Stimulated activated CD8-positive, alpha-beta memory T cell treated with anti-CD3 and anti-CD28 coated beads, Interleukin-12 subunit alpha, Interleukin-12 subunit beta, amount 100 ng/mL, for 24 hours (primary cell): Measurements from ENCODE around the gene MUC3A.
"Not testable (repeated sequence)": the region's sequence is repeated elsewhere in the genome, so short reads cannot be mapped to it uniquely, and the experiment has no call there.

Experiments
- DNase-seq: peaks from one replicate; pipeline ENCODE4 v3.0.0-alpha.2; 2020; ENCODE audit errors: extremely low read depth

Gene MUC3A, protein sequence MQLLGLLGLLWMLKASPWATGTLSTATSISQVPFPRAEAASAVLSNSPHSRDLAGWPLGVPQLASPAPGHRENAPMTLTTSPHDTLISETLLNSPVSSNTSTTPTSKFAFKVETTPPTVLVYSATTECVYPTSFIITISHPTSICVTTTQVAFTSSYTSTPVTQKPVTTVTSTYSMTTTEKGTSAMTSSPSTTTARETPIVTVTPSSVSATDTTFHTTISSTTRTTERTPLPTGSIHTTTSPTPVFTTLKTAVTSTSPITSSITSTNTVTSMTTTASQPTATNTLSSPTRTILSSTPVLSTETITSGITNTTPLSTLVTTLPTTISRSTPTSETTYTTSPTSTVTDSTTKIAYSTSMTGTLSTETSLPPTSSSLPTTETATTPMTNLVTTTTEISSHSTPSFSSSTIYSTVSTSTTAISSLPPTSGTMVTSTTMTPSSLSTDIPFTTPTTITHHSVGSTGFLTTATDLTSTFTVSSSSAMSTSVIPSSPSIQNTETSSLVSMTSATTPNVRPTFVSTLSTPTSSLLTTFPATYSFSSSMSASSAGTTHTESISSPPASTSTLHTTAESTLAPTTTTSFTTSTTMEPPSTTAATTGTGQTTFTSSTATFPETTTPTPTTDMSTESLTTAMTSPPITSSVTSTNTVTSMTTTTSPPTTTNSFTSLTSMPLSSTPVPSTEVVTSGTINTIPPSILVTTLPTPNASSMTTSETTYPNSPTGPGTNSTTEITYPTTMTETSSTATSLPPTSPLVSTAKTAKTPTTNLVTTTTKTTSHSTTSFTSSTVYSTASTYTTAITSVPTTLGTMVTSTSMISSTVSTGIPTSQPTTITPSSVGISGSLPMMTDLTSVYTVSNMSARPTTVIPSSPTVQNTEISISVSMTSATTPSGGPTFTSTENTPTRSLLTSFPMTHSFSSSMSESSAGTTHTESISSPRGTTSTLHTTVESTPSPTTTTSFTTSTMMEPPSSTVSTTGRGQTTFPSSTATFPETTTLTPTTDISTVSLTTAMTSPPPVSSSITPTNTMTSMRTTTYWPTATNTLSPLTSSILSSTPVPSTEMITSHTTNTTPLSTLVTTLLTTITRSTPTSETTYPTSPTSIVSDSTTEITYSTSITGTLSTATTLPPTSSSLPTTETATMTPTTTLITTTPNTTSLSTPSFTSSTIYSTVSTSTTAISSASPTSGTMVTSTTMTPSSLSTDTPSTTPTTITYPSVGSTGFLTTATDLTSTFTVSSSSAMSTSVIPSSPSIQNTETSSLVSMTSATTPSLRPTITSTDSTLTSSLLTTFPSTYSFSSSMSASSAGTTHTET (N-terminal part only)

DNA sequence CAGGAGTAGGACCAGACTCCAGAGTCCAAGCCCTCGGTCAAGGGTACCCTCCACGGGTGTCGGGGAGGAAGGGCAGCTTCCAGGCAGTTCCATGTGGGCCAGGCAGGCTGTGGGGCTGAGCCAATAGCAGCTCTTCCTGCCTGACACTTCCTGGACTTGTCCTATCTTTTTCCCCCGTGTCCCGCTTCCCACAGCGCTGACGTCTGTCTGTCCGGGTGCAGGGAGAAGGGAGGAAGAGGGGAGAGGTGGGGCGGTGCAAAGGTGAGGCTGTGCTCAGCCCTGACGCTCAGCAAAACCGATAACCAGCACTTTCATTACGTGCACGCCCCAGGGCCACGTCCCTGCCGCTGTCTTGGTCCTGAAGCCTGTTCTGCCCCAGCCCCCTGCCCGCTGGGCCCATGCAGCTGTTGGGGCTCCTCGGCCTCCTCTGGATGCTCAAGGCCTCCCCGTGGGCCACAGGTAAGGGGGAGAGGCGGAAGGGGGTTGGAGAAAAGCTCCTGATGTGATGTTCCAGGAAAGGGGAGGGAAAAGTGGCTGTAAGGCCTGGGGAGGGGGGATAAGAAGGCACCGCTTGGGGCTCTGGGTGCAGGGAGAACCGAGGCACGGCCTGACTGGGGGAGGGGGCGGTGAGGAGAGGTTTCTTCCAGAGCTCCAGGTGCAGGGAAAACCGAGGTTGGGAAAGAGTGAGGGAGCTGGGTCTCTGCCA lies at the start of gene MUC3A:
MUC3A (plus strand) TSS at position 308 of the 706 bp plus-strand sequence; CDS start at position 399, 91 bp downstream.
- DNase-seq: no peak

DNA sequence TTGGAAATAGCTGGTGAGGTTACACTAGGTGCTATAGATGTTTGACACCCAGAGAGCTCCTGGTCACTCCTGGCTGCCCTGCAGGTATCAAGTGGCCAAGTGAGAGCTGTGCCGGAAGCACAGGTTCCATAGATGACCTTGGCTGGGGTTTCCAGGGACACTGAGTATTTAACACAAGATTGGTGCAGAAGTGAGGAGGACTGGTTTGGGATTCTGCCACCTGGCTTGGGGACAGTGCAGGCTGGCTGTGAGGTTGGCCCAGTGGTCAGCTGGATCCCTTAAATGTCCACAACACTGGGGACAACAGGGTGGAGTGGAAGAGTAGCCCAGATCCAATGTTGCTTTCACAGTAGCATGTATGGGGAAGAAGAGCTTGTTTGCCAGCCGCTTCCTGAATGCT lies 48.4 kb upstream of the MUC3A start:
- no peak for DNase-seq

DNA sequence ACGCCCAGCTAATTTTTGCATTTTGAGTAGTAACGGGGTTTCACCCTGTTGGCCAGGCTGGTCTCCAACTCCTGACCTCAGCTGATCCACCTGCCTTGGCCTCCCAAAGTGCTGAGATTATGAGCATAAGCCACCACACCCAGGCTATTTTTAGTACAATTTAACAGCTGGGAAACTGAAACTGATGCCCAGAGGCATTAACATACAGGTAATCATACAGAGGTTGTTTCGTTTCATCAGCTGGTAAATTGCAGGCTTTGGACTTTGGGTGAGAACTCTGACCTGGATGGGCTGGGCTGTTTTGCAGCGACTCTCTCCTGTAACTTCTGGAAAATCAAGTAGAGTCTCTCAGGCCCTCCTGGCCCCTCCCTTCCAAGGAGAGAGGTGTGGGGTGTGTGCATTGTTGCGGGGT lies 47.4 kb upstream of the MUC3A start:
- no peak for DNase-seq

DNA sequence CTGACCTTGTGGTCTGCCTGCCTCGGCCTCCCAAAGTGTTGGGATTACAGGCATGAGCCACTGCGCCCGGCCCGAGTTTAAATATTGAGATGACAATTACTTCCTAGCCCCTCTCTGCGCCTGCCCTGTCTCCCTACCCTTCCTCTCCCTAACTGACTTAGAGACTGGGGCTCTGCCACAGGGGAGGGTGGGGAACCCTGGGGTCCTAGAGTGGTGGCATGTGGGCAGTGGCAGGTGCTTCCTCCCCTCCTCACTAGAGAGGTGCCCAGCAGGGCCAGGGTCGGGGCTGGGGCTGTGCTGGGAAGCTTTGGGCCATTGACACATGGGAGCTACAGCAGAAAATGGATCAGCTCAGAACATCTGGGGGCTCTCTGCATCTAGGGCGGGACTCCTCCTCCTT lies 46.7 kb upstream of the MUC3A start:
- DNase-seq: no peak

DNA sequence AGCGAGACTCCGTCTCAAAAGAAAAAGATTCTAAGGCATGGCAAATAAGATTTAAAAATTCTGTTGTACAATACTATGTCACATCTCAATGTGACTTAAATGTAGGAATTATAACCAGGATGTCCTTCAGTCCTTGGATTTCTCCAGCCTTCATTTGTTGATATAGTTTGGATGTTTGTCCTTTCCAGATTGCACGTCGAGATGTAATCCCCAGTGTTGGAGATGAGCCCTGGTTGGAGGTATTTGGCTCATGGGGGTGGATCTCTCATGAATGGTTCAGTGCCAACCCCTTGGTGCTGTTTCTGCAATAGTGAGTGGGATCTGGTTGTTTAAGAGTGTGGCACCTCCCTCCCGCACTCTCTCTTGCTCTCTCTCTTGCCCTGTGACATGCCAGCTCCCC lies 40.8 kb upstream of the MUC3A start:
- DNase-seq: no peak

DNA sequence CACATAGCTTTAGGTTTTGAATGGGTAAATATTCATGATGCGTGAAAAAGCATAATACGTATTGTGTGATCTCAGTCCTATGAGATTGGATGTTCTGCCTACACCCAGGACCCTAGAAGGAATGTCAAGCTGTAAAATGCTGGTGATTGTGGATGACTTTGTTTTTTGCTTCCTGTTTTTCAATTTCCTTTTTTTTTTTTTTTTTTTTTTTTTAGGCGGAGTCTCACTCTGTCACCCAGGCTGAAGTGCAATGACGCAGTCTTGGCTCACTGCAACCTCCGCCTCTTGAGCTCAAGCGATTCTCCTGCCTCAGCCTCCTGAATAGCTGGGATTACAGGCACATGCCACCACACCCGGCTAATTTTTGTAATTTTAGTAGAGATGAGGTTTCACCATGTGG lies 38.9 kb upstream of the MUC3A start:
- DNase-seq: not testable (repeated sequence)

DNA sequence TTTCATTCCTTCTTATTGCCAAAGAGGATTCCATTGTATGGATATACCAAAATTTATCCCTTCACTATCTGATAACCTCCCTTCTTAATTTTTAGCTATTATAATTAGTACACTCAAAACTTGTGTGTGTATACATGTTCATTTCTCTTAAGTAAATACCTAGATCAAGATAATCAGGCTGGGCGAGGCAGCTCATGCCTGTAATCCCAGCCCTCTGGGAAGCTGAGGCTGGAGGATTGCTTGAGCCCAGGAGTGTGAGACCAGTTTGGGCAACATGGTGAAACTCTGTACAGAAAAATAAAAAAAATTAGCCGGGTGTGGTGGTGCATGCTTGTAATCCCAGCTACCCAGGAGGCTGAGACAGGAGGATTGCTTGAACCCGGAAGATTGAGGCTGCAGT lies 37.9 kb upstream of the MUC3A start:
- no peak for DNase-seq

DNA sequence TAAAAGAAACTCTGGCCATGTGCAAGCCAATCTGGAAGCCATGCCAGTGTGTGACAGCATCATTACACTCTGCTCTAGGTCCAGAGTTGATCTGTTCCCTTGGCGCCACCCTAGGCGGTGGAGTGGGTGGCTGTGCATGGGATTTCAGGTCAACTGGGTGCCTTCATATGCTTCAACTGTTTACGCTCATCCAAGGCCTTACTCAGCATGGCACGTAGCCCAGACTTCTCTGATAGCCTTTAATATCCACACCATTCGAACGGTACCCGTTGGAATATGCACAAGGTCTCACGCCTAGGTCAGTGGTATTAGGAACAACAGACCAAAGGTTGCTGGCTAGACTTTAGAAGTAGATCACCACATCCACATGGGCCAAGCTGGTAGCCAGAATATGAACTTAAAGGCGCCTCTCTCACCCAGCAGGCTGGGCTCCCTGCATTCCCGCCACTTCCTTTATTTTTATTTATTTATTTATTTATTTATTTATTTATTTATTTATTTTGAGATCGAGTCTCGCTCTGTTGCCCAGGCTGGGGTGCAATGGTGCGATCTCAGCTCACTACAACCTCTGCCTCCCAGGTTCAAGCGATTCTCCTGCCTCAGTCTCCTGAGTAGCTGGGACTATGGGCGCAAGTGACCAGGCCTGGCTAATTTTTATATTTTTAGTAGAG lies 35.0 kb upstream of the MUC3A start:
- DNase-seq: no peak

DNA sequence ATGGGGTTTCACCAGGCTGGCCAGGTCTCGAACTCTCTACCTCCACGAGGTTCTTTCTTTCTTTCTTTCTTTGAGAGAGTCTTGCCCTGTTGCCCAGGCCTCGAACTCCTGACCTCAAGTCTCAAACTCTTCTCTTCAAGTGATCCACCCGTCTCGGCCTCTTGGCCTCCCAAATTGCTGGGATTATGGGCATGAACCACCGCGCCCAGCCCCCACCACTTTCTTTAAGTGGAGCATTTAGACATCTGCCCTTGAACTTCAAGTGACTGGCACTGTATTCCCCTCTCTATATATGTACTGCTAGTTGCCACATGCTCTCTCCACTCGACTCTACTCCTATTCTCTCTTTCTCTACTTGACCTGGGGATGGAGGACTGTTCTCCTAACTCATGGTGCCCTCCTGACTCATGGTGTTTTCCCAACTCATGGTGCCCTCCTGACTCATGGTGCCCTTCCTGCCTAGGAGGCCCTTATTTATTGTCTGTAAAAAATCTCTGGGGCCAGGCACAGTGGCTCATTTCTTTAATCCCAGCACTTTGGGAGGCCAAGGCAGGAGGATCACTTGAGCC lies 34.4 kb upstream of the MUC3A start:
- DNase-seq: no peak

DNA sequence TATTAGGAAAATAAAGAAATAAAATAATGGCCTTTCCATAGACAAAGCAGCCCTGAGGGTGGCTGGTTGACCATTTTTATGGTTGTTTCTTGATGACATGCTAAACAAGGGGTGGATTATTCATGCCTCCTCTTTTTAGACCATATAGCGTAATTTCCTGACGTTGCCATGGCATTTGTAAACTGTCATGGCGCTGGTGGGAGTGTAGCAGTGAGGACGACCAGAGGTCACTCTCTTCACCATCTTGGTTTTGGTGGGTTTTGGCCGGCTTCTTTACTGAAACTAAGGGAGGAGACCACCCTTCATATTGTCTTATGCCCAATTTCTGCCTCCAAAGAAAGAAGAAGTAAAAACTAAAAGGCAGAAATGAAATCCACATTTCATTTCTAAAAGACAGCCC lies 30.0 kb upstream of the MUC3A start:
- not testable (repeated sequence) for DNase-seq

DNA sequence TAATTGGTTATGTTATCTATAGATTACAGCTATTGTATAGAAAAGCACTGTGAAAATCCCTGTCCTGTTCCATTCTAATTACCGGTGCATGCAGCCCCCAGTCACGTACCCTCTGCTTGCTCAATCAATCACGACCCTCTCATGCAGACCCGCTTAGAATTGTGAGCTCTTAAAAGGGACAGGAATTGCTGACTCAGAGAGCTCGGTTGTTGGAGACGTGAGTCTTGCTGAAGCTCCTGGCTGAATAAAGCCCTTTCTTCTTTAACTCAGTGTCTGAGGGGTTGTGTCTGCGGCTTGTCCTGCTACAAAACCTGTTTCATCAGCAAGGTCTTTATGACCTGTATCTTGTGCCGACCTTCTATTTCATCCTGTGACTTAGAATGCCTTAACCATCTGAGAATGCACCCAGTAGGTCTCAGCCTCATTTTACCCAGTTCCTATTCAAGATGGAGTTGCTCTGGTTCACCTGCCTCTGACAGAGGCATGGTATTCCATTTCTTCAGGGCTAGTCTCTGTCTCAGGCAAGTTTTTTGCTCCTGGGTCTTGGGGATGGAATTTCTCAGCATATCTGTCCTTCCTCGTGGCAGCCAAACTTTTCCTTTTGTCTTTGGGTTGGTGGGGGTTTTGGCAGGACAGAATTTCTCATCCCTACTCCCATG lies 29.4 kb upstream of the MUC3A start:
- not testable (repeated sequence) for DNase-seq

DNA sequence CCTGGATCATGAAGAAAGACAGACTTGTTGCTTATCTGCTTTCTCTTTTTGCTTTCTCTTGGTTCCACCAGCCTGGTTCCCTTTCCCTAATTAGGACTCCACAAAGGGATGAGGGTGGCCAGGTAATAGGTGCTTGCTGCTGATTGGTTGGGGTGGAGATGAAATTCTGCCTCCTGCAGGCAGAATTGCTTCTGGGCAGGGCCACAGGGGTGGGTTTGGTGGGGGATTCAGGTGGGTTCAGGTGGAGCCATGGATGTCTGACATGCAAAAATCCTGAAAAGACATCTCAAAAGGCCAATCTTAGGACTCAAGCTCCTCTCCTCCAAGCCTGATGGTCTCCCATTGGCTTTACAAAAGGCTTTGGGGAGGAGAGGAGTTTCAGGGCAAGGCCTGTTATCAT lies 28.3 kb upstream of the MUC3A start:
- DNase-seq: no peak

DNA sequence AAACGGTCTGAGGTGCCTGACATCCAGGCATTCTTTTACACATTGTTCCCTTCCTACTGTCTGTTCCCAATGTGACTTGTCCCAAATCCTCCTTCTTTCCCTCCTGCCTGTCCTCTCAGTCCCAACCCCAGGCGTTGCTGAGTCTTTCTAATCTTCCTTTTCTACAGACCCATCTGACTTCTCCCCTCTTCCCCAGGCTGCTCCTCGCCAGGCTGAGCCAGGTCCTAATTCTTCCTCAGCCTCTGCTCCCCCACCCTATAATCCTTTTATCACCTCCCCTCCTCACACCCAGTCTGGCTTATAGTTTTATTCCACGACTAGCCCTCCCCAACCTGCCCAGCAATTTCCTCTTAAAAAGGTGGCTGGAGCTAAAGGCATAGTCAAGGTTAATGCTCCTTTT lies 25.7 kb upstream of the MUC3A start:
- DNase-seq: not testable (repeated sequence)

DNA sequence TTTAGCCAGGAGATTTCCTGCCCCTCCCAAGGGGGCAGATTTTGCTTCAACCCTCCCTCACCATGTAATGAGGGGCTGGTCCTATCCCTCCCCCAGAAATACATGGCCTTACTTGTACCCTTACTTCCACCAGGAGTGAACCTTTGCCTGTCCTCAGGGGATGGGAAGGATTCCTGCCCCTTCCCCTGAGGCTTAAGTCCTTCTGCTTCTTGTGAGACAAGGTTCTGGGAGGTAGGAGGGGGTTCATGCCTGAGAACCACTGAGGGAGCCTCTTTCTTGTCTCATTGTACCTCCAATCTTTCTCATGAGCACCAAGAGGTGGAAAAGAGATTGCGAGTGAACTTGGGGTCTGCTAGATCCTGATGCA lies 19.5 kb upstream of the MUC3A start:
- DNase-seq: no peak

DNA sequence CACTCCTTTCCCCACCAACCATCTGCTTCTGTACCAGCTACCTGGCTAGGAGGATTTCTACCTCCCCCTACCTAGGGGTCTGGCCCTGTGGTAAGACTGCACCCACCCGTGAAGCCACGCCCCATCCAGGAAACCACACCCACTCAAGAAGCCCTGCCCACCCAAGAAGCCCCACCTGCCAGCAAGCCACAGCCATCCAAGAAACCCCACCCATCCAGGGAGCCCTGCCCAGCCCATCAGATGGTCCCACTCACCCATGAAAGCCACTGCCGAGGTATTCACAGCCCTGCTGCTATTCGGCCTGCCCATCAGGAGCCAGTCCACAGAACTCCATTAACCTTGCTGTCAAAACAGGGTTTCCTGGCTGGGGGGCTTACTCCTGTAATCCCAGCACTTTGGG lies 15.6 kb upstream of the MUC3A start:
- no peak for DNase-seq

DNA sequence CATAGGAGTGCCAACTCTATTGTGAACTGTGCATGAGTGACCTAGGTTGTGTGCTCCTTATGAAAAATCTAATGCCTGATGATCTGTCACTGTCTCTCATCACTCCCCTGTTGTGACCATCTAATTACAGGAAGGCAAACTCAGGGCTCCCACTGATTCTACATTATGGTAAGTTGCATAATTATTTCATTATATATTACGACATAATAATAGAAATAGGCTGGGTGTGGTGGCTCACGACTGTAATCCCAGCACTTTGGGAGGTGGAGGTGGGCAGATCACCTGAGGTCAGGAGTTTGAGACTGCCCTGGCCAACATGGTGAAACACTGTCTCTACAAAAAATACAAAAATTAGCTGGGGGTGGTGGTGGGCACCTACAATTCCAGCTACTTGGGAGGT lies 14.0 kb upstream of the MUC3A start:
- not testable (repeated sequence) for DNase-seq

DNA sequence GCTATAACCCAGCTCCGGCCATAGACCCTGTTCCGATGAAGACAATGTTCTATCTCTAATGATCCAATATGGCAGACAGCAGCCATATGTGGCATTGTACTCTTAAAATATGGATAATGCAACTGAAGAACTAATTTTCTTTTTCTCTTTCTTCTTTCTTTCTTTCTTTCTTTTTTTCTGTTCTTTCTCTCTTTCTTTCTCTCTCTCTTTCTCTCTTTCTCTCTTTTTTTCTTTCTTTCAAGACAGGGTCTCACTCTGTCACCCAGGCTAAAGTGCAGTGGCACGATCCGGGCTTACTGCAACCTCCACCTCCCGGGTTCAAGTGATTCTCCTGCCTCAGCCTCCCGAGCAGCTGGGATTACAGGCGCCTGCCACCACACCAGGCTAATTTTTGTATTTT lies 13.2 kb upstream of the MUC3A start:
- not testable (repeated sequence) for DNase-seq

DNA sequence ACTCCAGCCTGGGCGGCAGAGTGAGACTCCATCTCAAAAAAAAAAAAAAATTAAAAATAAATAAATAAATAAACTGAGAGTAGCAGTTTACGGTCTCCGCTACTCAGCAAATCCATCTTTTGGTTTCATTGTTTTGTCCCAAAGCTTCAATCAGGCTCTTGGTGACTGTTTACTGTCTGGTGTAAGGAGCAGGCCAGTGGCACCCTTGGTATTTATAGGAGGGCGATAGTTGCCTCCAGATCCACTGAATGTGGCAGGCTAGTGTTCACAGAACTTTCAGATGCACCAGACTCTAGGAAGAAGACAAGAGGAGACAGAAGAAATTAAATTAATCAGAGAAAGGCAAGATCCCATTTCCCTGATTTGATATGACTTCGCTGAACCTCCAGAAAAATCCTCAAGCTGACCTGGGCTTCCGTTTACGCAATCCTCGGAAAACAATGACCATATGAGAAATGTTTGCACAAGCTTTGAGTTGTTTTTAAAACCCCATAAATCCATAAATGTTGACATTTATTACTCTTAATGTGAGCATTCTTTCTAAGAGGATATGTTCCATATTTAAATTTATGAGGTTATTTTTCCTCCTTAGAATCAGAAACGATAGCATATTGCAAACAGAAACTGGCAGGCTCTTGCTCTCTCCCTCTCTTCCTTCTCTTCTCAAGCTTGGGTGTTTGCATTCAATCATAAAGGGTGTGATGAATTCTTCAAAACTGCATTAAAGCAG lies 7.1 kb upstream of the MUC3A start:
- no peak for DNase-seq

DNA sequence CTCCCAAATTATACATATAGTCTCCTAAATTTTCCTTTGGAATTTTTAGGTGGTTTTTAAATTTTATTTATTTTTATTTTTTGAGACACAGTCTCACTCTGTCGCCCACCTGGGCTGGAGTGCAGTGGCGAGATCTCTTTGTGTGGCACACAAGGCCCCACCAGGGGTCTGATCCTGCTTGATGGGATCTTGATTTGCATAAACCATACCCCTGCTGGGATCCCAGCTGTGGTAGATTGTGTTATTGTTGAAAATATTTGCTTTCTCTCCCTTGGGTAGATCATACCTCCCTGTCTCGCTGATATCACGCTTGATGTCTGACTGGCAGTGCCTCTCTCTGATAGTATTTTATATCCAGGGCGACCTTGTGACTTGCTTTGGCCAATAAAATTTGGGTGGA lies 5.6 kb upstream of the MUC3A start:
- no peak for DNase-seq
